ENCODE data around the gene IFT27. TPM values are rescaled to one million over a fixed set of nuclear protein-coding genes. Genes with fewer than 3 reads are reported as not detected.
A peak's percentile ranks its signal among the peaks of the same experiment; 100 is the strongest.

Gene IFT27
- total RNA-seq, 1 experiment from 2014 or later, result 19.9 TPM

GRCh38 chr22:36758792-36759271, 17.1 kb downstream of the IFT27 start:
- no peaks in the 10 kb centered on the region for H3K9me3 ChIP-seq (ENCODE audit: low read length)
- no peaks in the 10 kb centered on the region for H3K27me3 ChIP-seq (ENCODE audit: low read length)
- H4K20me1 ChIP-seq (ENCODE audit: low read length), result no peaks in the 10 kb centered on the region
- H3K9ac ChIP-seq (ENCODE audit: low read length), result no peak overlapping the region
- H3K4me1 ChIP-seq (ENCODE audit: insufficient read depth, low read length), result peaks cover 8% of the 10 kb centered on the region; the same call in 1 of the 2 replicates
- CTCF ChIA-PET, result no interaction called here
- H3K36me3 ChIP-seq (ENCODE audit: low read depth, low read length), result no peaks in the 10 kb centered on the region
- POLR2A ChIA-PET (ENCODE audit: unreplicated experiment), result no interaction called here
- no peaks in the 10 kb centered on the region for H3K79me2 ChIP-seq (ENCODE audit: low read length)
- intact Hi-C loops (cut with micrococcal nuclease), result no loop called here
- ATAC-seq, result no peak
- DNase-seq, result no peak
- no peaks in the 10 kb centered on the region for H3F3A ChIP-seq (ENCODE audit: low read length, unreplicated experiment)
- BruUV-seq (replicated peaks), result no TSS peak
- H3K4me3 ChIP-seq (ENCODE audit: low read length), result no peak overlapping the region
- no peaks in the 10 kb centered on the region for H3K9me2 ChIP-seq (replicated peaks; ENCODE audit: low read length)
- TF ChIP-seq EZH2phosphoT487 (IDR thresholded peaks at IDR 0.05; ENCODE audit: borderline replicate concordance, low read length), result no peak
- TF ChIP-seq, protein P1, sequence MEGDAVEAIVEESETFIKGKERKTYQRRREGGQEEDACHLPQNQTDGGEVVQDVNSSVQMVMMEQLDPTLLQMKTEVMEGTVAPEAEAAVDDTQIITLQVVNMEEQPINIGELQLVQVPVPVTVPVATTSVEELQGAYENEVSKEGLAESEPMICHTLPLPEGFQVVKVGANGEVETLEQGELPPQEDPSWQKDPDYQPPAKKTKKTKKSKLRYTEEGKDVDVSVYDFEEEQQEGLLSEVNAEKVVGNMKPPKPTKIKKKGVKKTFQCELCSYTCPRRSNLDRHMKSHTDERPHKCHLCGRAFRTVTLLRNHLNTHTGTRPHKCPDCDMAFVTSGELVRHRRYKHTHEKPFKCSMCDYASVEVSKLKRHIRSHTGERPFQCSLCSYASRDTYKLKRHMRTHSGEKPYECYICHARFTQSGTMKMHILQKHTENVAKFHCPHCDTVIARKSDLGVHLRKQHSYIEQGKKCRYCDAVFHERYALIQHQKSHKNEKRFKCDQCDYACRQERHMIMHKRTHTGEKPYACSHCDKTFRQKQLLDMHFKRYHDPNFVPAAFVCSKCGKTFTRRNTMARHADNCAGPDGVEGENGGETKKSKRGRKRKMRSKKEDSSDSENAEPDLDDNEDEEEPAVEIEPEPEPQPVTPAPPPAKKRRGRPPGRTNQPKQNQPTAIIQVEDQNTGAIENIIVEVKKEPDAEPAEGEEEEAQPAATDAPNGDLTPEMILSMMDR (conservative IDR thresholded peaks at IDR 0.05; ENCODE audit: low read depth, low read length), result no peak
- no peak for TF ChIP-seq EZH2 (IDR thresholded peaks at IDR 0.05; ENCODE audit: low read length, unreplicated experiment)
- no peak overlapping the region for H3K4me2 ChIP-seq (ENCODE audit: low read length)
- no peak overlapping the region for H3K27ac ChIP-seq (ENCODE audit: low read length)
- no peak overlapping the region for H2AFZ ChIP-seq (ENCODE audit: low read length)

GRCh38 chr22:36757668-36758211, 18.2 kb downstream of the IFT27 start:
- ATAC-seq (peak; percentile 92), DNase-seq (peak; percentile 65)
- intact Hi-C loops (cut with micrococcal nuclease), result no loop called here
- Histone ChIP-seq H3K4me3 (ENCODE audit: low read length) (no peak overlapping the region), H3K9ac (ENCODE audit: low read length) (no peak overlapping the region), H3K4me1 (ENCODE audit: insufficient read depth, low read length) (no peaks in the 10 kb centered on the region), H3K27me3 (ENCODE audit: low read length) (no peaks in the 10 kb centered on the region), H3K4me2 (ENCODE audit: low read length) (no peak overlapping the region), H4K20me1 (ENCODE audit: low read length) (no peaks in the 10 kb centered on the region), H2AFZ (ENCODE audit: low read length) (no peak overlapping the region), H3K9me2 (replicated peaks; ENCODE audit: low read length) (no peaks in the 10 kb centered on the region), H3K36me3 (ENCODE audit: low read depth, low read length) (no peaks in the 10 kb centered on the region), H3K9me3 (ENCODE audit: low read length) (no peaks in the 10 kb centered on the region), H3K27ac (ENCODE audit: low read length) (no peak overlapping the region), H3K79me2 (ENCODE audit: low read length) (no peaks in the 10 kb centered on the region), H3F3A (ENCODE audit: low read length, unreplicated experiment) (no peaks in the 10 kb centered on the region)
- POLR2A ChIA-PET (ENCODE audit: unreplicated experiment), result no interaction called here
- BruUV-seq (replicated peaks), result no TSS peak
- CTCF ChIA-PET, result interaction anchor here (0.5 to 1.0 kb wide), 3 partner anchors 16 to 18 kb away, joined by 3 to 5 read pairs (median 5); partner anchors contain the start of gene IFT27
- TF ChIP-seq, protein P1 (conservative IDR thresholded peaks at IDR 0.05; ENCODE audit: low read depth, low read length), result peak; percentile 75
- TF ChIP-seq EZH2phosphoT487 (IDR thresholded peaks at IDR 0.05; ENCODE audit: borderline replicate concordance, low read length) (no peak), EZH2 (IDR thresholded peaks at IDR 0.05; ENCODE audit: low read length, unreplicated experiment) (no peak)
